ENCODE results near the gene MS4A18.
A peak's percentile ranks its signal among the peaks of the same experiment; 100 is the strongest.

MS4A18 gene

GRCh38 chr11:60775420-60775961 lies 51.0 kb downstream of the MS4A18 start:
- TF ChIP-seq JUND (IDR thresholded peaks at IDR 0.05; ENCODE audit: low read depth), result no peak
- in situ Hi-C loops (cut with HindIII; ENCODE audit: low pct_unique_long_range_greater_than_20kb, low sequenced_read_pairs), result no loop called here

DNA sequence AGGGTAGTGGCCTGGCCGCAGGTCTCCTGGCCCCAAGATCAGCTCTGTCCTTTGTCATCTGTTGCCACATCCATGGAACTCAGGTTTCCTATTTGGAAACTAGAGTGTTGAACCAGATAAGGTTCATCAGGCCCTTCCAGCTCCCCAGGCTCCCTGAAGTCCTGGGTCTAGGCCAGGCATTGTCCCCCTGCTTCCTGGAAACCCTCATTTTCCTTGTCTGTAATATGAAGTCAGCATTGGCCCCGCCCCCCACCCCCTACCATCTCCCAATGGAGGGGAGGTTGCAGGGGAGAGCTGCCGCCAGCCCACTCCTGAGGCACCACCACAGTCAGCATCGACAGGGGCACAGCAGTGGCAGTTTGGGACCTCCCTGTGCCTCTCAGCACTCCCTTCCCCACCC lies 51.6 kb downstream of the MS4A18 start:
- TF ChIP-seq JUND (IDR thresholded peaks at IDR 0.05; ENCODE audit: low read depth), result no peak
- no peak for DNase-seq (ENCODE audit: low read depth in 1 of 2, low spot score in 1 of 2)
- in situ Hi-C loops (cut with HindIII; ENCODE audit: low pct_unique_long_range_greater_than_20kb, low sequenced_read_pairs), result no loop called here

More at GRCh38 chr11:60775420-60775961, 51.0 kb downstream of the MS4A18 start:
- DNase-seq (ENCODE audit: low read depth in 1 of 2, low spot score in 1 of 2), result peak; percentile 89 to 92

- no peak for TF ChIP-seq JUND (IDR thresholded peaks at IDR 0.05; ENCODE audit: low read depth)
- no peak for DNase-seq (ENCODE audit: low read depth in 1 of 2, low spot score in 1 of 2)
- in situ Hi-C loops (cut with HindIII; ENCODE audit: low pct_unique_long_range_greater_than_20kb, low sequenced_read_pairs), result no loop called here
Measured at GRCh38 chr11:60777106-60777505, 52.6 kb downstream of the MS4A18 start.

GRCh38 chr11:60777572-60777971 lies 53.1 kb downstream of the MS4A18 start:
- no peak for TF ChIP-seq JUND (IDR thresholded peaks at IDR 0.05; ENCODE audit: low read depth)
- in situ Hi-C loops (cut with HindIII; ENCODE audit: low pct_unique_long_range_greater_than_20kb, low sequenced_read_pairs), result no loop called here
- peak in 1 of 2 experiments; percentile 36 for DNase-seq (ENCODE audit: low read depth in 1 of 2, low spot score in 1 of 2)

- in situ Hi-C loops (cut with HindIII; ENCODE audit: low pct_unique_long_range_greater_than_20kb, low sequenced_read_pairs), result no loop called here
- no peak for TF ChIP-seq JUND (IDR thresholded peaks at IDR 0.05; ENCODE audit: low read depth)
- no peak for DNase-seq (ENCODE audit: low read depth in 1 of 2, low spot score in 1 of 2)
Measured at GRCh38 chr11:60780065-60780464, 55.5 kb downstream of the MS4A18 start.

DNA sequence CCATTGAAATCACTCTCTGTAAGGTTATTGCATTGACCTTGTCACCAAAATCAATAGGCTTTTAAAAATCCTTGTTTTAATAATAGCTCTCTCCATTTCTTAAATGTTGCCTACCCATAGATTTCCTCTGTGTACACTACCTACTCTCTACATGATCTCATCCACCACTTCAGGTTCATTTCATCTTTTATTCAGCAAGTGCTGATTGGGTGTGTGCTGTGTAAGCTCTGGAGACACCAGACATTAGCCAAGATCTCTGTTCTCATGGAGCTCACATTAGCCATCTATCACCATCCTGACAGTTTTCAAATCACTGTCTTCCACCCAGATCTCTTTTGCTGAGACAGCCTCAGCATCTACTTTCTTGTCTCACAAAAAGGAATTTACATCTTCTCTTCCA lies 56.3 kb downstream of the MS4A18 start:
- TF ChIP-seq JUND (IDR thresholded peaks at IDR 0.05; ENCODE audit: low read depth), result no peak
- in situ Hi-C loops (cut with HindIII; ENCODE audit: low pct_unique_long_range_greater_than_20kb, low sequenced_read_pairs), result no loop called here

DNA sequence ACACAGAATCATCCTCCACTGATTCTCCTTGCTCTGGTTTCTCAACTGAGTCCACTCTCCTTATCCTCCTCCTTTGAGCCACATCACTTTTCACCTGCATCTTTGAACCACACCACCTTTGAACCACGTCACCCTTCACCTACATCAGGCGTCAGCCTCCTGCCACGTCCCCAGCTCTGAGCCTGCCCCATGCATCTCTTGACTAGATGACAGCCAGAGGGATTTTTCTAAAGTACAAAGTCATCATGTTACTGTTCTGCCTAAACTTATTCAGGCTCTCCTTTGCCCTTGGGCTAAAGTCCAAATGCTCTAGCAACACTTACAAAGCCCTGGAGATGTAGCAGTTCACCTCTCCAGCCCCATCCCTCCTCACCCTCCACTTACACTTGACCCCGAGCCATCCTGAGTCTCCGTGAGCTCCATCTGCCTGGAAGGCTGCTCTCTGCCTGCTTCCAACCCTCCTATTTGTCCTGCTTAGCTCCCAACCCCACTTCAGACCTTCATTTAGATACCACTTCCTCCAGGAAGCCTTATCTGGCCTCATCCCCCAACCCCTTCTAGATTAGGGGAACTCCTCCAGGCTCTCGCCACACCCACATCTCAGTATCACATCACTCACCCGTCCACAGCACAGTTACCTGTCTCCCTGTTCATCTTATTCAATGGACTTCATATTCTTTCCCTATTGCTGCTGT lies 56.9 kb downstream of the MS4A18 start:
- in situ Hi-C loops (cut with HindIII; ENCODE audit: low pct_unique_long_range_greater_than_20kb, low sequenced_read_pairs), result no loop called here
- no peak for DNase-seq (ENCODE audit: low read depth in 1 of 2, low spot score in 1 of 2)
- TF ChIP-seq JUND (IDR thresholded peaks at IDR 0.05; ENCODE audit: low read depth), result no peak

More for the DNA sequence above, 56.3 kb downstream of the MS4A18 start:
- DNase-seq (ENCODE audit: low read depth in 1 of 2, low spot score in 1 of 2), result no peak

DNA sequence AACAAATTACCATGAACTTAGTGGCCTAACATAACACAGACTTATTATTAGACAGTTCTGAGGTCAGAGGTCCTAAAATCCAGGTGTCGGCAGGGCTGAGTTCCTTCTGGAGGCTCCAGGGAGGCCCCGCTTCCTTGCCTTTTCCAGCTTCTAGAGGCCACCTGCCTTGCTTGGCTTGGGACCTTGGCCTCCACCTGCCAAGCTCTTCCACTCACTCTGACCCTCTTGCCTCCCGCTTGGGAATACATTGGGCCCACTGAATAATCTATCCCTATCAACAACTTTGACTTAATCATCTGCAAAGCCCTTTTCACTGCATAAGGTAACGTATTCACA lies 57.4 kb downstream of the MS4A18 start:
- no peak for TF ChIP-seq JUND (IDR thresholded peaks at IDR 0.05; ENCODE audit: low read depth)
- in situ Hi-C loops (cut with HindIII; ENCODE audit: low pct_unique_long_range_greater_than_20kb, low sequenced_read_pairs), result no loop called here
- no peak for DNase-seq (ENCODE audit: low read depth in 1 of 2, low spot score in 1 of 2)

- in situ Hi-C loops (cut with HindIII; ENCODE audit: low pct_unique_long_range_greater_than_20kb, low sequenced_read_pairs), result no loop called here
- no peak for DNase-seq (ENCODE audit: low read depth in 1 of 2, low spot score in 1 of 2)
- TF ChIP-seq JUND (IDR thresholded peaks at IDR 0.05; ENCODE audit: low read depth), result no peak
Measured at GRCh38 chr11:60782393-60783140, 58.0 kb downstream of the MS4A18 start.

GRCh38 chr11:60783141-60783484 lies 58.6 kb downstream of the MS4A18 start:
- no peak for DNase-seq (ENCODE audit: low read depth in 1 of 2, low spot score in 1 of 2)
- in situ Hi-C loops (cut with HindIII; ENCODE audit: low pct_unique_long_range_greater_than_20kb, low sequenced_read_pairs), result no loop called here
- TF ChIP-seq JUND (IDR thresholded peaks at IDR 0.05; ENCODE audit: low read depth), result no peak

- in situ Hi-C loops (cut with HindIII; ENCODE audit: low pct_unique_long_range_greater_than_20kb, low sequenced_read_pairs), result no loop called here
- no peak for DNase-seq (ENCODE audit: low read depth in 1 of 2, low spot score in 1 of 2)
Measured at GRCh38 chr11:60783911-60784310, 59.4 kb downstream of the MS4A18 start.

GRCh38 chr11:60785136-60785535 lies 60.6 kb downstream of the MS4A18 start, which contains the start of gene MS4A10:
MS4A10 (plus strand) TSS chr11:60785333; CDS start chr11:60790336, 5,003 bp downstream.
- in situ Hi-C loops (cut with HindIII; ENCODE audit: low pct_unique_long_range_greater_than_20kb, low sequenced_read_pairs), result no loop called here
- no peak for DNase-seq (ENCODE audit: low read depth in 1 of 2, low spot score in 1 of 2)
- TF ChIP-seq JUND (IDR thresholded peaks at IDR 0.05; ENCODE audit: low read depth), result no peak

More at GRCh38 chr11:60783911-60784310, 59.4 kb downstream of the MS4A18 start:
- TF ChIP-seq JUND (IDR thresholded peaks at IDR 0.05; ENCODE audit: low read depth), result no peak

GRCh38 chr11:60785806-60786361 lies 61.4 kb downstream of the MS4A18 start:
- in situ Hi-C loops (cut with HindIII; ENCODE audit: low pct_unique_long_range_greater_than_20kb, low sequenced_read_pairs), result no loop called here
- no peak for TF ChIP-seq JUND (IDR thresholded peaks at IDR 0.05; ENCODE audit: low read depth)
- DNase-seq (ENCODE audit: low read depth in 1 of 2, low spot score in 1 of 2), result no peak
